ENCODE data around the gene KCNG2.

GRCh38 chr18:79849328-79850207 is 51.8 kb downstream of the KCNG2 start:
- TF ChIP-seq CTCF (IDR thresholded peaks at IDR 0.05; ENCODE audit: poor library complexity) (no peak), EZH2 (IDR thresholded peaks at IDR 0.05; ENCODE audit: borderline replicate concordance) (no peak)
